ENCODE results near the gene VWA5B1. TPM values are rescaled to one million over a fixed set of nuclear protein-coding genes. Genes with fewer than 3 reads are reported as not detected.
A peak's percentile ranks its signal among the peaks of the same experiment; 100 is the strongest.

Gene VWA5B1
- total and polyA plus RNA-seq, 2 of the 8 experiments (the other 6 are each of a cell fraction or from before 2014, with no cell fraction given), result 0.54 to 2.3 TPM

- FAIRE-seq (no peak), DNase-seq (ENCODE audit: low read depth in 1 of 2, low spot score in 2 of 2) (no peak)
- Histone ChIP-seq H2BK5ac (ENCODE audit: low read depth, low read length) (no peak overlapping the region), H3K4me1 (replicated peaks in 1 of 4; ENCODE audit: control insufficient read depth in 3 of 4, insufficient read depth in 4 of 4, low read length in 3 of 4) (no peaks in the 10 kb centered on the region), H2BK15ac (ENCODE audit: low read length) (no peak overlapping the region), H3K79me2 (ENCODE audit: control insufficient read depth in 1 of 2, insufficient read depth in 2 of 2, low read length in 2 of 2) (no peaks in the 10 kb centered on the region), H2BK120ac (replicated peaks; ENCODE audit: low read depth, low read length) (no peak overlapping the region), H3K23ac (ENCODE audit: insufficient read length) (no peak overlapping the region), H2BK20ac (ENCODE audit: low read length) (no peak overlapping the region), H4K5ac (ENCODE audit: insufficient read length, low read depth, low read length) (no peak overlapping the region), H3K9me3 (ENCODE audit: insufficient read depth in 2 of 2, low read depth in 1 of 2, low read length in 1 of 2) (0 out of 4 replicates have a peak, but pooled peaks cover 0 to 2% of the 10 kb centered on the region in 2 experiments), H2AFZ (ENCODE audit: low read length) (no peak overlapping the region), H3K56ac (replicated peaks; ENCODE audit: insufficient read length, low read depth, low read length) (no peak overlapping the region), H3K4ac (replicated peaks; ENCODE audit: insufficient read length, low read depth, low read length) (no peak overlapping the region), H3K27ac (ENCODE audit: low read depth, low read length) (no peak overlapping the region), H3K14ac (ENCODE audit: insufficient read length) (no peak overlapping the region), H4K91ac (replicated peaks; ENCODE audit: insufficient read length, low read length) (no peak overlapping the region), H3K4me3 (ENCODE audit: extremely low read depth in 1 of 4, insufficient read depth in 2 of 4, low read depth in 3 of 4, low read length in 4 of 4) (no peak overlapping the region), H4K20me1 (replicated peaks in 1 of 2; ENCODE audit: control insufficient read depth in 1 of 2, insufficient read depth in 2 of 2, low read length in 2 of 2) (no peaks in the 10 kb centered on the region), H3K4me2 (ENCODE audit: insufficient read depth in 1 of 2, low read depth in 2 of 2, low read length in 2 of 2) (no peak overlapping the region), H2AK5ac (ENCODE audit: low read depth, low read length) (no peak overlapping the region), H3K23me2 (ENCODE audit: low read depth, low read length) (no peaks in the 10 kb centered on the region), H3K79me1 (ENCODE audit: low read depth, low read length) (no peaks in the 10 kb centered on the region), H2BK12ac (ENCODE audit: low read depth, low read length) (no peak overlapping the region), H4K8ac (ENCODE audit: extremely low read depth, insufficient read depth, low read length) (no peak overlapping the region), H3K9ac (replicated peaks in 1 of 4; ENCODE audit: extremely low read depth in 1 of 4, low read depth in 3 of 4, low read length in 3 of 4) (no peak overlapping the region), H3K27me3 (replicated peaks in 1 of 4; ENCODE audit: control insufficient read depth in 3 of 4, extremely low read depth in 1 of 4, insufficient read depth in 3 of 4, low read length in 3 of 4) (no peaks in the 10 kb centered on the region), H3K18ac (ENCODE audit: extremely low read depth, low read length) (no peak overlapping the region), H3K36me3 (ENCODE audit: control insufficient read depth in 2 of 4, insufficient read depth in 4 of 4, low read length in 3 of 4) (no peaks in the 10 kb centered on the region)
- WGBS, 2 experiments (ENCODE audit: extremely low coverage in 1 of 2, insufficient coverage in 1 of 2, insufficient read length in 1 of 2, insufficient replicate concordance in 2 of 2, low coverage in 1 of 2, low lambda C conversion rate in 2 of 2, missing lambda C conversion rate in 1 of 2), result 80% methylated on average over 6 of the region's 6 CpGs; no CpG with 5 or more reads in 1 of the 2 experiments
- TF ChIP-seq CBX5 (IDR thresholded peaks at IDR 0.05; ENCODE audit: low read depth, low read length) (no peak), RAD21 (IDR thresholded peaks at IDR 0.05 in 1 of 2, conservative IDR thresholded peaks at IDR 0.05 in 1 of 2; ENCODE audit: low read depth in 2 of 2, low read length in 2 of 2) (peak in 1 of 2 experiments; percentile 19; a peak in 1 of 4 replicates)
- TF ChIP-seq, protein P1, sequence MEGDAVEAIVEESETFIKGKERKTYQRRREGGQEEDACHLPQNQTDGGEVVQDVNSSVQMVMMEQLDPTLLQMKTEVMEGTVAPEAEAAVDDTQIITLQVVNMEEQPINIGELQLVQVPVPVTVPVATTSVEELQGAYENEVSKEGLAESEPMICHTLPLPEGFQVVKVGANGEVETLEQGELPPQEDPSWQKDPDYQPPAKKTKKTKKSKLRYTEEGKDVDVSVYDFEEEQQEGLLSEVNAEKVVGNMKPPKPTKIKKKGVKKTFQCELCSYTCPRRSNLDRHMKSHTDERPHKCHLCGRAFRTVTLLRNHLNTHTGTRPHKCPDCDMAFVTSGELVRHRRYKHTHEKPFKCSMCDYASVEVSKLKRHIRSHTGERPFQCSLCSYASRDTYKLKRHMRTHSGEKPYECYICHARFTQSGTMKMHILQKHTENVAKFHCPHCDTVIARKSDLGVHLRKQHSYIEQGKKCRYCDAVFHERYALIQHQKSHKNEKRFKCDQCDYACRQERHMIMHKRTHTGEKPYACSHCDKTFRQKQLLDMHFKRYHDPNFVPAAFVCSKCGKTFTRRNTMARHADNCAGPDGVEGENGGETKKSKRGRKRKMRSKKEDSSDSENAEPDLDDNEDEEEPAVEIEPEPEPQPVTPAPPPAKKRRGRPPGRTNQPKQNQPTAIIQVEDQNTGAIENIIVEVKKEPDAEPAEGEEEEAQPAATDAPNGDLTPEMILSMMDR (IDR thresholded peaks at IDR 0.05; ENCODE audit: control extremely low read depth in 1 of 3, insufficient read depth in 1 of 3, low read depth in 1 of 3, low read length in 3 of 3), result peak; percentile 31 to 39 (median 31)
- CTCF ChIA-PET (ENCODE audit: partially characterized antibody), result interaction anchor here (0.7 to 2.5 kb wide), 7 partner anchors 14 to 73 kb away, joined by 3 to 7 read pairs (median 4); no protein-coding TSS in a partner anchor
- POLR2A ChIA-PET (ENCODE audit: partially characterized antibody), result no interaction called here
Measured at GRCh38 chr1:20266642-20267041, 24.0 kb upstream of the VWA5B1 start.

Measured in H1 (cell line).